Neural progenitor cell (in vitro differentiated cells): ENCODE results near the gene KDM2B.

Experiments used
- EZH2phosphoT487 ChIP-seq: fragments of 200-600 bp; sonication (generic); IDR thresholded peaks from 2 replicates; pipeline ENCODE4 v1.6.1; 2017; ENCODE audit warnings: antibody characterized with exemption
- TF ChIP-seq, protein P1 (sequence below): fragments of 200-600 bp; sonication (generic); IDR thresholded peaks from 2 replicates; pipeline ENCODE4 v1.5.1; 2017; ENCODE audit warnings: antibody characterized with exemption, mild to moderate bottlenecking

DNA sequence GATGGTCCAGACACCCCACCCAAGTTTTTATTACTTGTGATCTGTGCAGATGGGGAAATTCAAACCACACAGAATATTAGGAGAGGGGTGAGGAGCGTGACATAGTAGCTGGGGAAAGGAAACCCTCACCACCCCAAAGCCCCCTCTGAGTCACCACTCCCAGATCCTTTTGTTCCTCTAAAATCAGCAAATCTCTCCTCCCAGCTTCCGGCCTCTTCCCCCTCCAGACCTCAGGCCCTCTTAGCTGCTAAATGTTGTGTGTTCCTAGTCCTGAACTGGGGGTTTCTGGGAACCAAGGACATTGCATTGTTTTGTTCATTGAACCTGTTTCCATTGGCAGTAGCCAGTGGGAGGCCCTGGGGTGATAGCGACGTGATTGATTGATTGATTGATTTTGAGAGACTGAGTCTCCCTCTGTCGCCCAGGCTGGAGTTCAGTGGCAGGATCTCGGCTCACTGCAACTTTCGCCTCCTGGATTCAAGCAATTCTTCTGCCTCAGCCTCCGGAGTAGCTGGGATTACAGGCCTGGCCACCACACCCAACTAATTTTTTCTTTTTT lies 39.6 kb upstream of the KDM2B start:
- TF ChIP-seq, protein P1, sequence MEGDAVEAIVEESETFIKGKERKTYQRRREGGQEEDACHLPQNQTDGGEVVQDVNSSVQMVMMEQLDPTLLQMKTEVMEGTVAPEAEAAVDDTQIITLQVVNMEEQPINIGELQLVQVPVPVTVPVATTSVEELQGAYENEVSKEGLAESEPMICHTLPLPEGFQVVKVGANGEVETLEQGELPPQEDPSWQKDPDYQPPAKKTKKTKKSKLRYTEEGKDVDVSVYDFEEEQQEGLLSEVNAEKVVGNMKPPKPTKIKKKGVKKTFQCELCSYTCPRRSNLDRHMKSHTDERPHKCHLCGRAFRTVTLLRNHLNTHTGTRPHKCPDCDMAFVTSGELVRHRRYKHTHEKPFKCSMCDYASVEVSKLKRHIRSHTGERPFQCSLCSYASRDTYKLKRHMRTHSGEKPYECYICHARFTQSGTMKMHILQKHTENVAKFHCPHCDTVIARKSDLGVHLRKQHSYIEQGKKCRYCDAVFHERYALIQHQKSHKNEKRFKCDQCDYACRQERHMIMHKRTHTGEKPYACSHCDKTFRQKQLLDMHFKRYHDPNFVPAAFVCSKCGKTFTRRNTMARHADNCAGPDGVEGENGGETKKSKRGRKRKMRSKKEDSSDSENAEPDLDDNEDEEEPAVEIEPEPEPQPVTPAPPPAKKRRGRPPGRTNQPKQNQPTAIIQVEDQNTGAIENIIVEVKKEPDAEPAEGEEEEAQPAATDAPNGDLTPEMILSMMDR = no peak
- TF ChIP-seq EZH2phosphoT487 = no peak
